ENCODE results near the gene PRKG1.

PRKG1 gene

DNA sequence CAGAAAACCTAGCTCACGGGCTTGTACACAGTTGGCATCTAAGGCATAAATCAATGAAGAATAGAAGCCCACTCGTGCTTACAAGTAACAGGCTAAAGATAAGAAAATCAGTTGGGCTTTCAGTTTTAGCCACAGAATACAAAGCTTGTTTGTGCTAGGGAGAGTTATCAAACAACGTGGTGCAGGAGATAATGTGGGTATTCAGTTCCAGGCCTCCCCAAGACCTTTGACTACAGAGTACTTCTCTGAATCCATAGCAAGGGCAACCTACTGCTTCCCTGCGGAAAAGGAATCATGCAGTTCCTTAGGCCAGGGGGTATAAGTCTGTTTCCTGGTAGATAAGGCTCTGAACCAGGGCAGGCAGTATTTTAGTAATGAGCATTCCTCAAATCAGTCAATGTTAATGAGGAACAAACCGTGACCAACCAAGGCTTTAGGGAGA is 844.6 kb downstream of the PRKG1 start:
- H3K27ac ChIP-seq = no peak overlapping the region
- TF ChIP-seq, protein P1, sequence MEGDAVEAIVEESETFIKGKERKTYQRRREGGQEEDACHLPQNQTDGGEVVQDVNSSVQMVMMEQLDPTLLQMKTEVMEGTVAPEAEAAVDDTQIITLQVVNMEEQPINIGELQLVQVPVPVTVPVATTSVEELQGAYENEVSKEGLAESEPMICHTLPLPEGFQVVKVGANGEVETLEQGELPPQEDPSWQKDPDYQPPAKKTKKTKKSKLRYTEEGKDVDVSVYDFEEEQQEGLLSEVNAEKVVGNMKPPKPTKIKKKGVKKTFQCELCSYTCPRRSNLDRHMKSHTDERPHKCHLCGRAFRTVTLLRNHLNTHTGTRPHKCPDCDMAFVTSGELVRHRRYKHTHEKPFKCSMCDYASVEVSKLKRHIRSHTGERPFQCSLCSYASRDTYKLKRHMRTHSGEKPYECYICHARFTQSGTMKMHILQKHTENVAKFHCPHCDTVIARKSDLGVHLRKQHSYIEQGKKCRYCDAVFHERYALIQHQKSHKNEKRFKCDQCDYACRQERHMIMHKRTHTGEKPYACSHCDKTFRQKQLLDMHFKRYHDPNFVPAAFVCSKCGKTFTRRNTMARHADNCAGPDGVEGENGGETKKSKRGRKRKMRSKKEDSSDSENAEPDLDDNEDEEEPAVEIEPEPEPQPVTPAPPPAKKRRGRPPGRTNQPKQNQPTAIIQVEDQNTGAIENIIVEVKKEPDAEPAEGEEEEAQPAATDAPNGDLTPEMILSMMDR (IDR thresholded peaks at IDR 0.05) = no peak
- TF ChIP-seq ZFX (IDR thresholded peaks at IDR 0.05; ENCODE audit: borderline replicate concordance) = no peak

DNA sequence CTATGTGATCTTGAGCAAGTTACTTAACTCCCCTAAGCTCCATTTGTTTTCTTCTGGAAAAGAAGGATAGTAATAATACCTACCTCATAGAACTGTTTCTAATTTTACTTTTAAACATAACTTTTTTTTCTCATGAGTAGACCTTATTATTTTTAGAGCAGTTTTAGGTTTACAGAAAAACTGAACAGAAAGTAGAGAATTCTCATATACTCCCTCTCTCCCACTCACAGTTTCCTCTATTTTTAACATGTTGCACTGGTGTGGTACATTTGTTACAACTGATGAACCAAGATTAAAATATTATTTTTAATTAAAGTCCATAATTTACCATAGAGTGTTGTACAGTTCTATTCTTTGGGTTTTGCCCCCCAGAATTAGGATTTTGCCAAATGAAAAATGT is 846.4 kb downstream of the PRKG1 start:
- H3K27ac ChIP-seq = no peak overlapping the region
- TF ChIP-seq ZFX (IDR thresholded peaks at IDR 0.05; ENCODE audit: borderline replicate concordance) = no peak
- TF ChIP-seq, protein P1 (IDR thresholded peaks at IDR 0.05) = no peak

DNA sequence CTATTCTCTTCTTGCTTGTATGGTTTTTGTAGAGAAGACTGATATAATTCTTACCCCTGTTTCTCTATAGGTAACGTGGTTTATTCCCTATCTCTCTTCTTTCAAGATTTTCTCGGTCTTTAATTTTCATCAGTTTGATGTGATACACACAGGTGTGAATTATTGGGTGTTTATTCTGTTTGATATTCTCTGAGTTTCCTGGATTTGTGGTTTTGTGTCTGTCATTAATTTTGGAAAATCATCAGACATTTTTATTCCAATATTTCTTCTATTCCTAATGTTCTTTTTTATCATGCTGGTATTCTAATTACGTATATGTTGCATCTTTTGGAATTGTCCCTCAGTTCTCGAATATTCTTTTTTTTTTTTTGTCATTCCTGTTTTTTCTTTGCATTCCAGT is 850.1 kb downstream of the PRKG1 start:
- no peak overlapping the region for H3K27ac ChIP-seq
- TF ChIP-seq ZFX (IDR thresholded peaks at IDR 0.05; ENCODE audit: borderline replicate concordance) = no peak
- TF ChIP-seq, protein P1 (IDR thresholded peaks at IDR 0.05) = no peak

DNA sequence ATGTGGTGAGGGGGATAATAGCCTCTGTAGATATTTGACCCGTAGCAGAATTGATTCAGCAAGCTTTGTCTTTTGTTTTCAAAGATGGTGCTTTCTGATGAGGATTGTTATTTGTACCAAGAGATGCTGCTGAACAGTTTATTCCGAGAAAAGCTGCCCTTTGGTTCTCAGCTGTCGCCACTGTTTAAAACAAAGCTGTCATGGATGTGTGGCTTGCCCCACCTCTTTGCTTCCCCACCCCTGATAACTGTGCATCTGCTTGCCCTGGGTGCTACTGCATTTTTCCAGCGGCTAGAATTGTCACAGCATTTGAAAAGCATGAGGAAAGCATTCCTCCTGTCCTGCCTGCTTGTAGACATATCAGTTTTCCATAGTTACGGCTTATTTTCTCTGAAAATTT is 852.0 kb downstream of the PRKG1 start:
- no peak overlapping the region for H3K27ac ChIP-seq
- no peak for TF ChIP-seq ZFX (IDR thresholded peaks at IDR 0.05; ENCODE audit: borderline replicate concordance)
- TF ChIP-seq, protein P1 (IDR thresholded peaks at IDR 0.05) = no peak

DNA sequence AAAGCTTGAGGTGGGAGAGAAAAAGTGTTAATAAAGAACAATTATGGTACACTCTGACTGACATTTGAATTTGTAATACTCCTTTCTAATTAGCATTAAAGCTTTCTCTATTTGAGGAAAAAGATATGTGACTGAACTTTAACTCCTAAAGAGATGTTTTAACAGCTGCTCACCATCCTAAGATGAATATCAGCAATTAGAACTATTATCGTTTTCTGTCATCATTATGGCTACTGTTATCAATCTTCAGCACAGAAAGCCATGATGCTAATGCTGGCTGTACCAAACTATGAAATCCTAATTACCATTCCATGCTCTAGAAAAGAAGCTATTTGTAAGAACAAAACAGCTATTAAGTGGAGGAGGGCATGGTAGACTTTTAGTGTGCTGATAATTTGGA is 853.9 kb downstream of the PRKG1 start:
- no peak overlapping the region for H3K27ac ChIP-seq
- TF ChIP-seq, protein P1 (IDR thresholded peaks at IDR 0.05) = no peak
- TF ChIP-seq ZFX (IDR thresholded peaks at IDR 0.05; ENCODE audit: borderline replicate concordance) = no peak

DNA sequence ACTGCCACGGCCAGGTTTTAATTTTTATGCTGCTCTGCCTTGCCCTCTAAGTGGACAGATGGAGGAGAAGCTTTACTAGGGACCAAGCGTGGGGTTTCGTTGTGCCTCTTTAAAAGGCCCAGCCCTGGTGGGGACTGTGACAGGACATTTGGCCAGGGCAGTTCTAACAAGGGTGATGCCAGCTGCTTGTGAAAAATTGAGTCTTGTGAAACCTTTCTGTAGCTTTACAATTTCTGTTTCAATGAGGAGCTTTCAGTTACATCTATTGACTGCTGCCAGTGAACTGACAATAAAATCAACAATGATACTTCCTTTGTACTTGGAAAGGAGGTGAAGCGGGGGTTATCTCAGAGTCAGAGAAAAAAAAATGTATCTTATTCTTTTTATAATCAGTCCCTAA is 858.2 kb downstream of the PRKG1 start:
- H3K27ac ChIP-seq = no peak overlapping the region
- TF ChIP-seq, protein P1 (IDR thresholded peaks at IDR 0.05) = no peak
- TF ChIP-seq ZFX (IDR thresholded peaks at IDR 0.05; ENCODE audit: borderline replicate concordance) = no peak

DNA sequence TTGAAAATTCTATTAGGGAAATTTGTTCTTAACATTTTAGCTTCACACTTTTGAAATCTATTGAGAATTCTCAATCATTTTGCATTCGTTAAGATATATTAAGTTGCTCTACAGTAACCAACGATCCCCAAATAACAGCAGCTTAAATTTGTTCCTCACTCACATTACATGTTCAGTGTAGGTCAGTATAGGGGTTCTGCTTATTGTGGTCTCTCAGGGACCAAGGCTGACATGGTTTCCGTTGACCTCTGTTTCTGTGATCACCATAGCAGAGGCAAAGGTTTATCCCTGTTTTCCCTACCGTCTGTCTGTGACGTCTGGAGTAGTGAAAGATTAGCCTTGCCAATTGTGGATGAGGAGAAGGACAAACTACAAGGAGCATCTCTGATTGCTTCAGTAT is 860.1 kb downstream of the PRKG1 start:
- TF ChIP-seq, protein P1 (IDR thresholded peaks at IDR 0.05) = no peak
- no peak for TF ChIP-seq ZFX (IDR thresholded peaks at IDR 0.05; ENCODE audit: borderline replicate concordance)
- no peak overlapping the region for H3K27ac ChIP-seq
